KG1 (cell line): Measurements from ENCODE around the gene LAYN.
A peak's percentile ranks its signal among the peaks of the same experiment; 100 is the strongest.

Source experiments
- DNase-seq: peaks from one replicate; lab custom pipeline; 2025; lab: John Stamatoyannopoulos, UW

LAYN gene

DNA sequence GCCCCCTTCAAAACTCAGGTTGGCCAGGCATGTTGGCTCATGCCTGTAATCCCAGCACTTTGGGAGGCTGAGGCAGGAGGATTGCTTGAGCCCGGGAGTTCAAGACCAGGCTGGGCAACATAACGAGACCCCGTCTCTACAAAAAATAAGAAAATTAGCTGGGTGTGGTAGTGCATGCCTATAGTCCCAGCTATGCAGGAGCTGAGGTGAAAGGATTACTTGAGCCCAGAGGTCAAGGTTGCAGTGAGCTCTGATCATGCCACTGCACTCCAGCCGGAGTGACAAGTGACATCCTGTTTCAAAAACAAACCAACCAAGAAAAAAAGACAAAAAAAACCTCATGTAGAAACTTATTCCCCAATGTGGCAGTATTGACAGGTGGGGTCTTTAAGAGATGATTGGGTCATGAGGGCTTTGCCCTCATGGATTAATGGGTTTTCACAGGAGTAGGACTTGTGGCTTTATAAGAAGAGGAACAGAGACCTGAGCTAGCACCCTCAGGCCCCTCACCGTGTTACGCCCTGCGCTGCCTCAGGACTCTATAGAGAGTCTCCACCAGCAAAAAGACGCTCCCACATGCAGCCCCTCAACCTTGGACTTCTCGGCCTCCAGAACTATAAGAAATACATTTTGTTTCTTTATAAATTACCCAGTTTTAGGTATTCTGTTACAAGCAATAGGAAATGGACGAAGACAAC, 22.3 kb downstream of the LAYN start:
- no peak for DNase-seq

- peak; percentile 80 for DNase-seq
Observed at GRCh38 chr11:111565114-111565720, 24.7 kb downstream of the LAYN start.

GRCh38 chr11:111566324-111566723, 25.8 kb downstream of the LAYN start:
- DNase-seq: no peak

- no peak for DNase-seq
Observed at GRCh38 chr11:111569476-111569875, 29.0 kb downstream of the LAYN start.

- DNase-seq: no peak
Observed at GRCh38 chr11:111570796-111571195, 30.3 kb downstream of the LAYN start.

GRCh38 chr11:111571829-111572501, 31.4 kb downstream of the LAYN start:
- DNase-seq: no peak

GRCh38 chr11:111572581-111572980, 32.1 kb downstream of the LAYN start:
- DNase-seq: no peak

- no peak for DNase-seq
Observed at GRCh38 chr11:111573821-111574249, 33.3 kb downstream of the LAYN start.

- no peak for DNase-seq
Observed at GRCh38 chr11:111574373-111575225, 34.1 kb downstream of the LAYN start.

DNA sequence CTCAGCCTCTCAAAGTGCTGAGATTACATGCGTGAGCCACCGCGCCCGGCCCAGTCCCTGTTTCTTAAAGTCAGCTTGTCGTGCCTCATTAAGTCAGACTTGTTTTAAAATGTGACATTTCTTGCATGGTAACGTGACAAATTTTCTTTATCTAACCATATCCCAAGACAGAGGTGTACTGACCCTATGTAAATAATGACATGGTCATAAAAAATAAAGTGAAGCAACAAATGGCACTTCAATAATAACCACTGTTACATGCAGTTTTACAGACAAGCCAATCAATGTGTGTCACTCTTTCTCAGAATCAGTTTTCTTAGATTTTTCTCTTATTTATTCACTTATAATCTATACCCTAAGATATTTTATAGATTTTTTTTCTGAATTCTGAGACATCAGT, 35.2 kb downstream of the LAYN start:
- DNase-seq: no peak

DNA sequence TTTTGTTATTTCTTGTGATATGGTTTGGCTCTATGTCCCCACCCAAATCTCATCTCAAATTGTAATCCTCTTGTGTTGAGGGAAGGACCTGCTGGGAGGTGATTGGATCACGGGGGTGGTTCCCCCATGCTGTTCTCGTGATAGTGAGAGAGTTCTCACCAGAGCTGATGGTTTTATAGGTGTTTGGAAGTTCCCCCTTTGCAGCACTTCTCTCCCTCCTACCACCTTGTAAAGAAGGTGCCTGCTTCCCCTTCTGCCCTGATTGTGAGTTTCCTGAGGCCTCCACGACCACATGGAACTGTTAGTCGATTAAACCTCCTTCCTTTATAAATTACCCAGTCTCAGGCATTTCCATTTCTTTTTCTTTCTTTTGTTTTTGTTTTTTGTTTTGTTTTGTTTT, 37.3 kb downstream of the LAYN start:
- no peak for DNase-seq

- DNase-seq: no peak
Observed at GRCh38 chr11:111581341-111581740, 40.8 kb downstream of the LAYN start.

DNA sequence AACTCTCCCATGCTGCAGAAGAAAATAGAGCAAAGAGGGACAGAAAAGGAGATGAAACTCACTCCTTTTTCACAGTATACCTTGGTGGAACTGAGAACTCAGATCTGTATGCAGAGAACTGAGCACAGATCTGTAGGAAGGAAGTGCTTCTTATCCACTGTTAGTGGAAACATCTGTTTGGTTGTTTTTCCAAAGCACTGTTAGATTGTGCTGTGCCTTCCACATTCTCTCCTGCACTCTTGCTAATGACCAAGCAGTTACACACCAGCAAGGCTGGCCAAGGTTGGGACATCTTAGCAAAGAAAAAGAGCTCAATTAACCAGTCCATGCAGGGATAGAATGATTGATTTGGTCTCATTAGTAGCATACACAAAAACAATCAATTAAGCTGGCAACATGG, 41.6 kb downstream of the LAYN start:
- DNase-seq: peak; percentile 36

DNA sequence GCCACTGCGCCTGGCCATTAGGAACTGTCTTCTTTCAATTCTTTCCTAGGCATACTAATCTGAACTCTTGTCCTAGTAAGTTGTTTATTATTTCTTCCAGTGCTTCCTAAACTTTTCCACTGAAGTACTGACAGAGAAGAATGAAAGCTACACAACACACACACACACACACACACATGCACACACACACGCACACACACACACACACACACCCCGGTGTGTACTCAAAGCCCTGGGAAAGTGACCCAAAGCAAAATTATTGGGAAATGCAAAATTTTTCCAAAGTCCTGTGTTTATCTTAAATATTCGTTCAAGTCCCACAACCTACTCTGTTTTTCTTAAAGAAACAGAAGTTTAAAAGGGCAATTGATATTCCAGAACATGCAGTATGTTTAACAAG, 42.4 kb downstream of the LAYN start:
- DNase-seq: no peak

DNA sequence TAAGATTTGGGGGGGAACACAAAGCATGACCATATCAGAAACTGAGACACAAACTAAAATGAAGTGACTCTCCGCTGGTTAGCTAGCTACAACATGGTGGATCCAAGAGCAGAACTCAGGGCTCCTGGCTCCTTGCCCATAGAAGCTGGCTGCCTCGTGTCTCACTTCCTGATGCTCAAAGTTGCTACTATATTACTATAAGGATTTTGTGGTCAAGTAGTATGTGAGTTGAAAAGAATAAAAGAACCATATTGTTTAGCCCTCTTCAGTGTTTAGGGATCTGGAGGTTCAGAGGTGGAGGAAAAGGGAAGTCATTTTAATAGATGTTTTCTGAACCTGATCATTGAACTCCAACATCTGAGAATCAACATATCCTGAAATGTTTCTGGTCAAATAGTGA, 44.9 kb downstream of the LAYN start:
- no peak for DNase-seq

DNA sequence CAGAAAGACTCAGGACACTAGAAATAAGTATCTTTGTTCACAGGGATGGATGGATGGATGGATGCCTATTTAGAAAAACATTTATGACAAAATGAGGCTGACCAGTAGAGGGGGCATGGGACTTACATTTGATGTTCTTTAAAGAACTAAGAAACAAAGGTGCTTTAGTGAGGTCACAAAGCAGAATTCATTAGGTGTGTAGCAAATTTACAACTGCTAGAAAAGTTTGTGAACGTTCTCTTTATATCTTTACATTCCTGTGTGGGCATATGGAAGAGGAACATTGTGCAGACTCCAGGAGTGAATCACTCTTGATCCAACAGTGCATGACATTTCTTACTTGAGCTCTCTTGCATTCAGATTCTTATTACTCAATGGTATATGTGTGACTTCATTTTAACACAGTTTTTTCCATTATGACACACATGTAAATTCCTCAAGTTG, 45.9 kb downstream of the LAYN start:
- DNase-seq: peak; percentile 49

GRCh38 chr11:111589114-111589513, 48.6 kb downstream of the LAYN start:
- no peak for DNase-seq

DNA sequence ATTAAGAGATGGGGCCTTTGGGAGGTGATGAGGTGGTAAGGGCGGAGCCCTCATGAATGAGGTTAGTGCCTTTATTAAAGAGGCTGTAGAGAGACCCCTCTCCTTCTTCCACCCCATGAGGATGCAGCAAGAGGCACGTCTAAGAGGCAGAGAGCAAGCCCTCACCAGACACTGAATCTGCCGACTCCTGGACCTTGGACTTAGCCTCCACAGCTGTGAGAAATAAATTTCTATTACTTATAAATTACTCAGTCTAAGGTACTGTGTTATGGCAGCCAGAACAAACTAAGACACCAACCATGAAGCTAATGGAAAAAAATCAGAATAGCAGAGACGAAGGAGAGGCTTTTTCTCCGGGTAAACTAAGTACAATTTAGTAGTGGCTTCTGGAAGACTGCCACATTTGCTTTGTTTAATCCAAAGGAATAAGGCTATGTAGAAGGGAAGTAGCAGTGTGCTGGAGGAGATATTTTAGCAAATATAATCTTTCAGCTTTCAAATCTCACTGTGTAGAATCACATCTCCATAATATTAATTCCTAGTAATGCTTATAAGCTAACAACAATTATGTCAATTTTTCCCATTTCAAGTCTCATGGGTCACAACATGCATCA, 49.5 kb downstream of the LAYN start:
- no peak for DNase-seq

- no peak for DNase-seq
Observed at GRCh38 chr11:111591187-111591960, 50.9 kb downstream of the LAYN start.

DNA sequence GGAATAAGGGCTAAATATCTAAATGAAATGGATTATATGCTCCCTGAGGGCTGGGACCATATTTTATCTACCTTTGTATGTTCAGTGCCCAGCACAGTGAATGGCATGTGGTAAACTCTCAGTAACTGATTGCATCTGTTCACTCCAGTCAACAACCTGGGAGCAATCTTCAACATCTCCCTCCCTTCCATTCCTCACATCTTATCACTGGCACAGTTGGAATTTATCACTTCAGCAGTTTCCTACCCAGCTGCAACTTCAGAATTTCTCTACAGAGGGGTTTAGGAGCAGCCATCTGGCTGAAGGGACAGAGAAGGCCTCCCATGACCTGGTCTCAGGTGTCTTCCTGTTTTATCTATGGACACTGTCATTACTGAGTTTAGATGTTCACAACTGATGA, 52.0 kb downstream of the LAYN start:
- DNase-seq: no peak

- DNase-seq: no peak
Observed at GRCh38 chr11:111596319-111596718, 55.8 kb downstream of the LAYN start.
